Measurements from ENCODE around the gene NDUFB5. TPM values are rescaled to one million over a fixed set of nuclear protein-coding genes. Genes with fewer than 3 reads are reported as not detected.
"Not testable (repeated sequence)": the region's sequence is repeated elsewhere in the genome, so short reads cannot be mapped to it uniquely, and the experiment has no call there.

The NDUFB5 gene
- total RNA-seq, 1 donor from 2014 or later = 109 TPM

DNA sequence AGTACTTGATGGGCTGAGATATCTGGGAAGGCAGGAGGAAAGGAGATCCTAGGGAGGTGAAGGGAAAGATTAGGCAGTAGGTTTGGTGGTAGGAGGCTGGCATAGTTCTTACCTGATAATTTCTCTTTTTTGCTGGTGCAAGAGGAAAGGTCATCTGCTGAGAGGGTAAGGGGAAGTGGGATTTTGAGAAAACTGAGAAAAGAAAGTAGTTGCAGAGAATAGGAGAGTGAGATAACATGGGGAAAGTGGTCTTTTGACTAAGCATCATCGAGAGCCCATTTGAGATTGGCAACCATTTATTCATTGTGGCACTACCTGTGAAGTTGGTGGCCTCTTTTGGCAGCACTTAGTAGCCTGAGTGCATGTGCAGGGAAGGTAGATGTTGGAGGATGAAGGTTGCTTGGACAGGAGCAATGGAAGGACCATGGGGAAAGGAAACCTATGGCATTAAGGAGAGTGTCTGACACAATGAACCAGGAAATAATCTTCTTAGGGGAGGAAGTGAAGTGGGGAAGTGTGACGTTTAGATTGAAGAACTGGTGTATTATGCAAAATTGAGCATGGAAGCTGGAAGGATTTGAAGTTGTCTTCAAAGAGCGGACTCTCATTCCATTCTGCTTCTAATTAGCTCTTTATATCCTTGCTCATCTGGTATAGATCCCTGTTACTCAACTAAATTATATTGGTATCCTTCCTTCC is 26.3 kb downstream of the NDUFB5 start:
- DNase-seq (ENCODE audit: low spot score) = no peak

DNA sequence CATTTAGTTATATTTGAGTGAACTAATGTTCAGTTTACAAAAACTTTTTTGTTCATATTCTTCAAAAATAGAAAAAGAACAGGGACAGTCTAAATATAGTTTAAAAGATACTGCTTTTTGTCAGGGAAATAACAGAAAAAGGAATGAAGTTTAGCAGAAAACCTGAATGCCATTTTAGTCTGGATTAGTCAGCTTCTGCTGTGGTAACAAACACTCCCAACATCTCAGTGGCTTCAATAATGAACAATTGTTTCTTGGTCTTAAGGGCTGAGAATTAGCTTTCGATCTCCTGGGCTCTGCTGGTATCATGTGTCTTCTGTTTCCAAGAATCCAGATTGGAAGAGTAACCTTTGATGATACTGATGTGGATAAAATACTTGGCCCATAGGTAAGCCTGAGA is 35.9 kb downstream of the NDUFB5 start:
- DNase-seq (ENCODE audit: low spot score) = no peak

DNA sequence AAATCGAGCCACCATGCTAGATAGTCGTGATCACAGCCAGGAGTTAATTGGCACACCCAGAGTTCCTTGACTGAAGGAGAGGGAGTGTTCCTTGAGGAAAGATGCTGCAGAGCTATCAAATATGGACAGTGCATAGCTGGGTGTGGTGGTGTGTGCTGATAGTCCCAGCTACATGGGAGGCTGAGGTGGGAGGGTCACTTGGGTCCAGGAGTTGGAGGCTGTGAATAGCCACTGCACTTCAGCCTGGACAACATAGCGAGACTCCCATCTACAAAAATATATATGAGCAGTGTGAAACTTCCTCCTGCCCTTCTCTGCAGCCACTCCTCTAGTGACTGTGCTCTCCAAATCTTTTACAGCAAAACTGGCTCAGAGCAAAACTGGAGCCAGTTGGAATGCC is 38.3 kb downstream of the NDUFB5 start:
- DNase-seq (ENCODE audit: low spot score) = no peak

DNA sequence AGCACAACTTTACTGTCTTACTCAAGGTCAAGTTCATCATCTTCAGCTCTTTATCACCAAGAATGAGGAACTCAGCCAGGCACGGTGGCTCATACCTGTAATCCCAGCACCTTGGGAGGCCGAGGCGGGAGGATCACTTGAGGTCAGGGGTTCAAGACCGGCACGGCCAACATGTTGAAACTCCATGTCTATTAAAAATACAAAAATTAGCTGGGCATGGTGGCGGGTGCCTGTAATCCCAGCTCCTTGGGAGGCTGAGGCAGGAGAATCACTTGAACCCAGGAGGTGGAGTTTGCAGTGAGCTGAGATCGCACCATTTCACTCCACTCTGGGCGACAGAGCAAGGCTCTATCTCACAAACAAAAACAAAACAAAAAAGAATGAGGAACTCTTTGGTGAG is 39.2 kb downstream of the NDUFB5 start:
- DNase-seq (ENCODE audit: low spot score) = not testable (repeated sequence)

DNA sequence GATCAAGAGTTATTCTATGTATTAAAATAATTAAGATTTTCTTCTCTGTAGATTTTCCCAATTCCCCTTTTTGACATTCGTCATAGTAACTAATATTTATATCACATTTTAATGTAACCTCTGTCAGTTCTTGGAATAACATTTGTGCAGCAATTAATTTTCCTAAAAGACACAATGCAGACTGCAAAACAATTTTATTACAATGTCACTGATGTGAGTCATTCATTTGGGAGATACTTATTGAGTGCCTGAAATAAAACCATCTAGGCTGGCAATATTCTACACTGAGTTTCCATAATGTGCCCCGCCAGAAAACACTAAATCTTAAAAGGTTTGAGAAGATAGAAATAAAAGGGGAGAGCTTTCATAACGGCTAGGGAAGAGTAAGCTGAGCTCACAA is 41.6 kb downstream of the NDUFB5 start:
- DNase-seq (ENCODE audit: low spot score) = no peak

DNA sequence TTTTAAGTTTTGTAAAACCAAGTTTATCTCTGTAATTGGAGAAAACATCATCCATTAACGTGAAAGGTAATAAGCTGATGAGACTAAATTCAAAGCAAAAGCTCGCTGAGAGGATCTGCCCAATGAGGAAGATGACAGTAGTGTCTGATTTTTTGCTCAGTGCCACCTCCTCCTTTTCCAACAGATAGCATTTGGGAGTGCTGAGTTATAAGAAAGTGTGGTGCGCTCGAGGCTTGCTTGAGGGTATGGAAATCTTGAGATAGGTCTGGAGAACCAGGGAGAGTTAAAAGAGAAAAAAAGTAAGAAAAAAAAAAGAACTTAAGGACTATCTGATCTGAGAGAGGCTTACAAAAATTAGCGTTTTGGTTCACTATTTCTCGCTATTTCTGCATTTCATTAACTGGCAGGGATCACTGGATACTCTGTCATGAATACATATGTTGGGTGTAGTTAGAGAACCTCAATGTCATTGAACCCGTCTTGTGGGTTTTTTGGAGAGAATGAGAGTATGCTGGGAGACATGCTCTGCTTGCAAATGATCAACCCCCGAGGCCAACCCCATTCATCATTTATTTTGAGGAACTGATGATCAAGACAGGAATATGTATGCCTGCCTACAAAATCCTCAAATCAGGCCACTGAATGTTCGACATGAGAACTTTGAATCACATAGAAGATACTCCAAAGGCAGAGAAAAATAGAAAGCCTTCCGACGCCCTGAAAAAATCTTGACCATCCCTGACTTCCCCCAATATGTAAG is 47.3 kb downstream of the NDUFB5 start:
- DNase-seq (ENCODE audit: low spot score) = no peak

DNA sequence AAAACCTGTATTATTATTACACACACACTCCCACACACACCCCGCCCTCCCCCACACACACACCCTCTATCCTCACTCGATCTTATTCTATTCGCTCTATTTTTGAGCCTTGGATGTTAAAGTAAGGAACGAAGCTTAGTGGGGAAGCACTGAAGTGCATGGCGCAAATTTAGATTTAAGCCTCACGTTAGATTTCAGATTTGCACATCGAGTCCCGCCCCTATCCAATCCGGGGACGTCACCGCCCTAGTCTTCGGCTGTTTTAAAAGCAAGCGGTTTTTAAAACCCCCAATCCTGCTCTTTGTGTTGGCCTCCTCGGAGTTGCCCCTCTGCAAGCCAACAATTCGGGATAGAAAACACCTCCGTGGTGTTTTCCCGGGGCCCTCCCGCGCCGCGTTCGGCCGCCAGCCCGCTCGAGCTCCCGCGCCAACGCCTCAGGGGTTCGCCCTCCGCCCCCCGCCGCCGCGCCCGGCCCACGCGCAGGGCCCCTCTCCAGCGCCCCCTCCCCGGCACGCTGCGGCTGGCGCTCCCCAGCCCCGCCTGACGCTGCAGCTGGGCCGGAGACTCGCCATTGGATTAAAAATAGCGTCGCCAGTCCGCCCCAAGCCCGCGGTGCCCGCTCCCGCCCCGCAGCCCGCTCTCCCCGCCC is 48.0 kb downstream of the NDUFB5 start, which contains the start of gene USP13:
Gene USP13 (plus strand): TSS at position 594 of the 649 bp plus-strand sequence. CDS start 186 bp downstream, outside the sequence.
- peak; percentile 52 for DNase-seq (ENCODE audit: low spot score)

DNA sequence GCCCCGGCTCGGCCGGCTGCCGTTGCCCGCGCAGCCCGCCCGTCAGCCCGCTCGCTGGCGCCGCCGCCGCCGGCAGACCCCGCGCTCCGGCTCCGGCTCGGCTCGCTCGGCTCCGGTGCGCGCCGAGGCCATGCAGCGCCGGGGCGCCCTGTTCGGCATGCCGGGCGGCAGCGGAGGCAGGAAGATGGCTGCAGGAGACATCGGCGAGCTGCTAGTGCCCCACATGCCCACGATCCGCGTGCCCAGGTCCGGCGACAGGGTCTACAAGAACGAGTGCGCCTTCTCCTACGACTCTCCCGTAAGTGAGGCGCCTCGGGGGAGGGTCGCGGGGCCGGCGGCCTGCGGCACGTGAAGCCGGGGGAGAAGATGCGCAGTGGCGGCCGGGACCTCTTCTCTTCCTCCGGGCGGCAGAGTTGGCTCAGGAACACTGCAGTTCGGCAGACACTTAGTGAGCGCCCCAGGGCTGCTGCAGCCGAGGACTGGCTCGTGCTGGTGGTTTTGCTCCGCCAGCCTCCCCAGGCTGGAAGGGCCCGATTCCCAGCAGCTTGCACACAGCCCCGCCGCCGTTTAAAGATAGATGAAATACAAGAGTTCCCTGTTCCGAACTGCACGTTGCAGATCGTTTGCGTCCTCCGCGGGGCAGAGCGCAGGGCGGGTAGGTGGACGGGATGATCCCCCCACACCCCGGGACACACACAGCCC is 48.7 kb downstream of the NDUFB5 start:
- peak; percentile 75 for DNase-seq (ENCODE audit: low spot score)

DNA sequence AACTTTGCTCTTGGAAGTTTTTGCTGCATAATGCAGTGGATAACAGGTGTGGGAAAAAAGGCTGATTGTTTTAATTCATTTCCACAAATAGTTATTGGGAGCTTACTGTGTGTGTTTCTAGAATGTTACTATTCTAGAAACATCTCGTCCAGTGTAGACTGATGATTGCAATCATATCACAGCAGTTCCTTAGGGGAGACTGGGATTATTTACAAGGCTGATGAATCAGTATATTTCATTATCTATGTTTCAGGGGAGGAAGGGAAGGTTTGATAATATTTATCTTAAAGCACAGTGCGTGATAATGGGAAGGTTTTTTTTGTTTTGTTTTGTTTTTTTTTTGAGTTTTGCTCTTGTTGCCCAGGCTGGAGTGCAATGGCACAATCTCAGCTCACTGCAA is 50.6 kb downstream of the NDUFB5 start:
- no peak for DNase-seq (ENCODE audit: low spot score)

DNA sequence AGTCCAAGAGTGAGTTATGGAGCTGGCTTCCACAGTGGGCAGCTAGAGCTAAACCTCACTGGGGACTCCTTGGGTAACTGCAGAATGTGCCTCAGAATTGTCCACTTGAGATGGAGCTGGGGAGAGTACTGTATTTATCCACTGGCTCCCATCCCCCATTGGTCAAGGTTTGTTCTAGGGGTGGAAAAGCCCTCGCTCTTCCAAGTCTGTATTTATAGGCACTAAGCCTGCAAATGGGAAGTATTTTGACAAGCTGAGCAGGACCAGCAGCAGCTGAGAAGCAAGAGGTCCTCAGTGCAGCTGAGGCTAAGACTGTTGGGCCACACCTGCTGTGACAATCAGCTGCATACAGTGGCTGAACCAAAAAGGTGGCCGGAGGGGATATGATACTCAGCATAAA is 54.0 kb downstream of the NDUFB5 start:
- no peak for DNase-seq (ENCODE audit: low spot score)

DNA sequence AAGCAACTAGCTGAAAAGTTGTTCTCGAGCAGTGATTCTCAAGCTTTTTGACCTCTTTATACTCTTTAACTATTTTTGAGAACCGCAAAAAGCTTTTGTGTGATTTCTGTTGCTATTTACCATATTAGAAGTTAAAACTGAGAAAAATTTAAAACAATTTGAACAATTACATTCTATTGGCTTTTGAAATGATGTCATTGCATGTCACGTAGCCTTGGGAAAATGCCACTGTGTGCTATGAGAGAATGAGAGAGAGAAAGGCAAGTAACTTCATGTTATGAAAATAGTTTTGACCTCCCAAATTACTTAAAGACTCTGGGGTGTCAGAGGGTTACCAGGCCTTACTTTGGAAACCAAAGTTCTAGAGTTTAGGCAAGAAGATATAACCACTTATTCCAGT is 56.3 kb downstream of the NDUFB5 start:
- DNase-seq (ENCODE audit: low spot score) = no peak

DNA sequence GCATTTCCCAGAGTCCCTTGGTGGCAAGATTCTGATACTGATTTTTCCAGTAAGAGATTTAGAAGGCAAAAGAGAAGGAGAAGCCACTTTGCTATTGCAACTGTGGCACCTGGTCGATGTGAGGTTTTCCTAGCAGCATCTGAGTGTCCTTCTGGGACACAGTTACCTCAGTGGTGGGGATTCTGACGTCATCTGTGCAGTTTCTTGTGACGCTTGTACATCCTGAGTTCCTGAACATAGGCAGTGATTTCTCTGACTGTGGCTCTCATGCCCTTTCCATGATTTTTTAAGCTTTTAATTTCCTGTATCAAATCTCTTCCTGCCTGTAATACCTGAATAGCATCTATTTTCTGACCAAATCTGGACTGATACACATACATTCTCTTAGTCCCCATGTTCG is 57.2 kb downstream of the NDUFB5 start:
- DNase-seq (ENCODE audit: low spot score) = no peak

DNA sequence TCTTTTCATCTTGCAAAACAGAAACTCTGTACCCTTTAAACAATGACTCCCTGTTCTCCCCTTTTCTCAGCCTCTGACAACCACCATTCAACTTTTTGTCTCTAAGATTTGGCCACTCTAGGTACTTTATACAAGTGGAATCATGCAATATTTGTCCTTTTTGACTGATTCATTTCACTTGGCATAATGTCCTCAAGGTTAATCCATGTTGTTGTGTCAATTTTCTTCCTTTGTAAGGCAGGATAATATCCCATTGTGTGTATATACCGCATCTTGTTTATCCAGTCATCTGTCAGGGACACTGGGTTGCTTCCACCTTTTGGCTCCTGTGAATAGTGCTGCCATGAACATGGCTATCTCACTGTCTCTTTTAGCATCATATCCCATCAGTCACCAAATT is 58.5 kb downstream of the NDUFB5 start:
- DNase-seq (ENCODE audit: low spot score) = no peak

DNA sequence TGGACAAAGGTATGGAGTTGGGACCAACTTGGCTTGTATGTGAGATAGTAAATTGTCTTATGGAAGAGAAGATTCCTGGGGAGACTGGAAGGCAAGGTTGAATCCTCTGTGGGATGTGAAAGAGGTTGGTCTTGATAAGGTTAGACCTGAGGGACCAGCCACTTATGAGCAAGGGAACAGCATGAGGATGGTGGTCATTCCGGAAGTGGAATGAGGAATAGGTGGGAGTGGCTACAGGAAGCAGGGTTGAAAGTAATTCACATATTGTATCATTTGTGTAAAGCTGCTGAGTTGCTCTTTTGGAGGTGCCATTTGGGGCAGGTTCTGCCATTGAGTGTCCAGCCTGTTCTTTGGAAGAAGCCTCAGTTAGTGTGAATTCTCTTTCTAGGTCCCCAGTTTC is 61.4 kb downstream of the NDUFB5 start:
- no peak for DNase-seq (ENCODE audit: low spot score)

DNA sequence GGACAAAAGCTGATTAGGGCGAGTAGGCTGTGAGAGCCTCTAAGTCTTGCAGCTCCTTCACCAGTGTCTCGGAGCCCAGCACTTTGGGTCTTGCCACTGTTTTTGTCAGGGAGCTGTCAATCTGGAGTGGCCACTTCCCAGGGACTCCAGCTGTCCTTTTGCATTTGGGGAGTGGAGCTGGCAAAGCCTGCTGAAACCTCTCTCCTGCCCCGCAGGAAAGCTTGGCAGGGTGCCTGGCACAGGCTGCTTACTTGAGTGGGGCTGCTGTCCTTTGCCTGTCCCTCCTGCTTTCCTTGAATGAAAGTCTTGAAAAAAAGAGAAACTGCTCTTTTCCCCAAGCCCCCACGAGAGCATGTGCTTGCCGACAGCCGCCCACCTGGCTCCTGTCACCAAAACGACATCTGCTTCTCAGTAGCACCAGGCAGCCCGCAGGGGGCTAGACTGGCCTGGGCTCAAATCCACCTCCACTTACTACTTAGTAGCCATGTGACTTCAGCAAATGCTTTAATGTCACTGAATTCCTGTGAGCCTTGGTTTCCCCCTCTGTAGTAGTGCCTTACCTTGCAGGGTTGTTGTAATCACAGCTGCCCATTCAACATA is 61.9 kb downstream of the NDUFB5 start:
- DNase-seq (ENCODE audit: low spot score) = no peak

DNA sequence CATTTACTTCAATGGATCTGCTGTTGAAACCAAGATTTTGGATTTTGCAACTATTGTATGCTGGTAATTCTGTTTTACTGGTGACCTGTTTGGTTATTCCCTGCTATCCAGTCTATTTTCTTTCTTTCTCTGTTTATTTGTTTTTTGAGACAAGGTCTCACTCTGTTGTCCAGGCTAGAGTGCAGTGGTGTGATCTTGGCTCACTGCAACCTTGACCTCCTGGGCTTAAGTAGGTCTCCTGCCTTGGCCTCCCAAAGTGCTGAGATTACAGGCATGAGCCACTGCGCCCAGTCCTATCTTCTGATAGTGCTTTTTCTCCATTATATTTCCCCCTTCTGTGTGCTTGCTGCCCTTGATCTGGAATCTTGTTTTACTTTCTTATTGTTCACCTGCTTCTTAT is 63.8 kb downstream of the NDUFB5 start:
- no peak for DNase-seq (ENCODE audit: low spot score)

DNA sequence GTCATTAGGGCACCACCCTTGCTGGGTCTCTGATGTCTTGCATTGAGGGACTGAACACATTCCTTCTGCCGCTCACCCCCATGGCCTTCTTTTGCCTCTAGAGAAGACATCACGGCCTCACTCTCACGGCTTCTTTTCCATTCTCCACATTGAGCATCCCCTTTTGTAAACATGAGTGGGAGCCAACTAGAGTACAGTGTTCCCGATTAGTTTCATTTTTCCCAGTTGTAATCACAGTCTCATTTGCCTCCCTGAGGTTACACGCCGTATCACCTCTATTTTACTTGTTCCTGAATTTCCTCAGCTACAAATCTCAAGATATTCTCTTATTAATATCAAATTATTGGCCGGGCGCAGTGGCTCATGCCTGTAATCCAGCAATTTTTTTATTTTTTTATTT is 65.7 kb downstream of the NDUFB5 start:
- DNase-seq (ENCODE audit: low spot score) = no peak

DNA sequence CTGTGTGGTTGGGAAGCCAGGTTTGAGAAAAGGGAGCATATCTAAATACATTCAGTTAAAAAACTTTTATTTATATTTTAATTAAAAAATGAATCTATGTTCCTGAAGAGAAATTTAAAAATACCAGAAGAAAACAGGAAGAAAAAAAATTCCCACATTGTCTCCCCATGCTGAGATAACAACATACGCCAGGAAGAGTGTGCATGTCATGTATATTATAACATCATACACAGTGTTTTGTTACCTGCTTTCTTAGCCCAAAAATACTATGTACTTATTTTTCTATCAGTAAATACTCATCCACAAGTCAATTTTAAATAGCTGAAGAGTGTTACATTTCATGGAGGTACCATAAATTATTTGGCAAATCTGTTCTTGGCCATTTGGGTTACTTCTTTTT is 66.7 kb downstream of the NDUFB5 start:
- DNase-seq (ENCODE audit: low spot score) = no peak

DNA sequence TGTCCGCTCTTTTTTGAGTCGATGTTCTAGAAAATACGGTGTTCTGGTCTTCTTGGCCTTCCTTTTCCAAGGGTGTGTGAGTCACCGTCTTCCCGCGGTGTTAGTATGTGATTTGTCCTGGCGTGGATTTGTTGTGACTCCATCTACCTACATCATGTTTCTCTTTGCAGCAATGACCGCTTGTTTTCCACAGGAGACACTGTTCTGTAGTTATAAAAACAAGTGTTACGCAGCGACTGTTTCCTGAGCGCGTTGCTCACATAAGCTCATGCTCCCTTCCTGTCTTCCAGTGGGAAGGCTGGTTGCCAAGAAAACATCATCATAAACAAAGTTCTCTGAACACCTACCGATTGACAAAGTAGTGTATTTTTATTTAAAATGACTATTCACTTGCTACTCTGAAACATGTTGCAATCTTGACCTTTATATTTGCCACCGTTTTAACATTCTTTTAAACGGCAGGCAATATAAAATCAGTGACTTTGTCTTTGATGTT is 67.2 kb downstream of the NDUFB5 start:
- no peak for DNase-seq (ENCODE audit: low spot score)

DNA sequence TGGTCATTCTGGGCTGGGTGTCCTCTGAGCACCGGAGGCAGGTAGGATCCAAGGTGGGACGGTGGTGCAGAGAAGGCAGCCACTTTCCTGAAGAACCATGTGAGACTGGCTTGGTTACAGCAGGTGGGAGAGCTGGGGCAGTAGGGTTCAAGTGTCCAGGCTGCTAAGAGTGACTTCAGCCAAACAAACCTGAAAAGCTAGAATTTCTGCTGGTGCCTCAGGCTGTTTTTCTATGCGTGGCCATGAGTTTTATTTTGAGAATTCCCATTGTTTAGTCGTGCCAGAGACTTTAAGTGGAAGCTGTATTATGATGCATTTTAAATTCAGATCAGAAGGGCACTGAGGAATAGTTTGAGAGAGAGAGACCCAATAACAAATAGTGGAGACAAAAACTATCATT is 68.3 kb downstream of the NDUFB5 start:
- DNase-seq (ENCODE audit: low spot score) = no peak

DNA sequence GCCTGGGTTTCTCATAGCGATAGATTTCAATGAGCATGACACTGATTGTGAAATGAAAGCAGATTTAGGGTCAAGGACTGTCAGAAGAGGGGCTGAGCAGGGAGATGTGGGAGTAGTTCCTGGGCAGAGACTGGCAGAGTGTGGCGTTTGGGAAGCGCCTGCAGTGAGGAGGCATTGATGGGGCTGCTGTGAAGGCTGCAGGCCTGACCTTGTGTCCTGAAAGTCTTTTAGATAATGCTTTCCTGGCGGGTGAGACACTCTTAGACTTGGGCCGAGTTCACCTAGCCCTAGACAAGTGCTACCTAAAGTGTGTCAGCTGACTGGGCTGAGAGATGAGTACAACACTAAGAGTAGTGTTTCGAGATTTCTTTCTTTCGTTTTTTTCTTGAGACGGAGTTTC is 68.9 kb downstream of the NDUFB5 start:
- no peak for DNase-seq (ENCODE audit: low spot score)

DNA sequence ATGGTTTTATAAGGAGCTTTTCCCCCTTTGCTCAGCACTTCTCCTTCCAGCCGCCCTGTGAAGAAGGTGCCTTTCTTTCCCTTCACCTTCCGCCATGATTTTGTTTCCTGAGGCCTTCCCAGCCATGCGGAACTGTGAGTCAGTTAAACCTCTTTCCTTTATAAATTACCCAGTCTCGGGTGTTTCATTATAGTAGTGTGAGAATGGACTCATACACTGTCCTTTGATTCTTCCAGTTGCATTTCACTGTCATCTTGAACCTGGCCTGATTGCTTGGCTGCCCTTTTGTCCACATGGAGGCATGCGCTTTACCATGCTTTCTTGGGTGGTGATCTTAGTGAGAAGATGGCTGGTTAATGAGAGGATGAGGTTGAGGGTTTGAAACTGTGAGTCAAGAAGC is 71.5 kb downstream of the NDUFB5 start:
- DNase-seq (ENCODE audit: low spot score) = no peak
